Stimulated activated CD8-positive, alpha-beta memory T cell treated with anti-CD3 and anti-CD28 coated beads, Interleukin-15, amount 100 ng/mL, for 1 hour (primary cell): ENCODE measurements around the gene GRM1.
"Not testable (repeated sequence)": the region's sequence is repeated elsewhere in the genome, so short reads cannot be mapped to it uniquely, and the experiment has no call there.

Source experiments
- DNase-seq: peaks from one replicate; pipeline ENCODE4 v3.0.0-alpha.2; 2020; ENCODE audit warnings: low read depth

GRM1 gene

GRCh38 chr6:146191612-146192011 is 162.8 kb downstream of the GRM1 start:
- no peak for DNase-seq

GRCh38 chr6:146194434-146194833 is 165.6 kb downstream of the GRM1 start:
- DNase-seq = no peak

- no peak for DNase-seq
These were observed 171.3 kb downstream of the GRM1 start for GRCh38 chr6:146200176-146200575.

- no peak for DNase-seq
These were observed 173.7 kb downstream of the GRM1 start for GRCh38 chr6:146202570-146202969.

GRCh38 chr6:146209942-146210341 is 181.1 kb downstream of the GRM1 start:
- DNase-seq = no peak

- DNase-seq = no peak
These were observed 181.7 kb downstream of the GRM1 start for GRCh38 chr6:146210406-146211083.

GRCh38 chr6:146211646-146212045 is 182.8 kb downstream of the GRM1 start:
- DNase-seq = no peak

- DNase-seq = no peak
These were observed 183.9 kb downstream of the GRM1 start for GRCh38 chr6:146212781-146213180.

GRCh38 chr6:146219101-146219500 is 190.2 kb downstream of the GRM1 start:
- DNase-seq = no peak

GRCh38 chr6:146224449-146224848 is 195.6 kb downstream of the GRM1 start:
- no peak for DNase-seq

- DNase-seq = no peak
These were observed 196.1 kb downstream of the GRM1 start for GRCh38 chr6:146224988-146225387.

- no peak for DNase-seq
These were observed 211.5 kb downstream of the GRM1 start for GRCh38 chr6:146240322-146240721.

- no peak for DNase-seq
These were observed 211.9 kb downstream of the GRM1 start for GRCh38 chr6:146240807-146241206.

GRCh38 chr6:146243646-146244045 is 214.8 kb downstream of the GRM1 start:
- not testable (repeated sequence) for DNase-seq

GRCh38 chr6:146244630-146245143 is 215.8 kb downstream of the GRM1 start:
- DNase-seq = no peak

GRCh38 chr6:146246028-146246427 is 217.2 kb downstream of the GRM1 start:
- DNase-seq = no peak

- no peak for DNase-seq
These were observed 224.8 kb downstream of the GRM1 start for GRCh38 chr6:146253691-146254090.

- DNase-seq = no peak
These were observed 229.3 kb downstream of the GRM1 start for GRCh38 chr6:146258206-146258605.

- no peak for DNase-seq
These were observed 232.0 kb downstream of the GRM1 start for GRCh38 chr6:146260886-146261285.

- no peak for DNase-seq
These were observed 236.2 kb downstream of the GRM1 start for GRCh38 chr6:146265056-146265455.

GRCh38 chr6:146267447-146267846 is 238.6 kb downstream of the GRM1 start:
- DNase-seq = no peak

- no peak for DNase-seq
These were observed 239.1 kb downstream of the GRM1 start for GRCh38 chr6:146267946-146268345.

GRCh38 chr6:146269482-146269881 is 240.6 kb downstream of the GRM1 start:
- DNase-seq = no peak

- not testable (repeated sequence) for DNase-seq
These were observed 242.3 kb downstream of the GRM1 start for GRCh38 chr6:146271163-146271562.
